GM20000 (cell line): ENCODE measurements around the gene BSPRY.
"Not testable (repeated sequence)": the region's sequence is repeated elsewhere in the genome, so short reads cannot be mapped to it uniquely, and the experiment has no call there.

Experiments
- DNase-seq: peaks from one replicate; pipeline ENCODE4 v3.0.0; 2012; ENCODE audit warnings: low spot score
- TF ChIP-seq, protein P1 (sequence below): IDR thresholded peaks from 2 replicates; pipeline ENCODE4 v1.5.1; 2012; ENCODE audit warnings: mild to moderate bottlenecking, control low read depth; ENCODE audit errors: extremely low read depth, missing control alignments

Gene BSPRY

GRCh38 chr9:113401027-113401792 is 51.9 kb downstream of the BSPRY start, which contains the start of gene ALAD:
Gene ALAD (minus strand): TSS chr9:113401284. CDS start chr9:113393559, 7,725 bp downstream.
- DNase-seq = peak; percentile 98
- TF ChIP-seq, protein P1, sequence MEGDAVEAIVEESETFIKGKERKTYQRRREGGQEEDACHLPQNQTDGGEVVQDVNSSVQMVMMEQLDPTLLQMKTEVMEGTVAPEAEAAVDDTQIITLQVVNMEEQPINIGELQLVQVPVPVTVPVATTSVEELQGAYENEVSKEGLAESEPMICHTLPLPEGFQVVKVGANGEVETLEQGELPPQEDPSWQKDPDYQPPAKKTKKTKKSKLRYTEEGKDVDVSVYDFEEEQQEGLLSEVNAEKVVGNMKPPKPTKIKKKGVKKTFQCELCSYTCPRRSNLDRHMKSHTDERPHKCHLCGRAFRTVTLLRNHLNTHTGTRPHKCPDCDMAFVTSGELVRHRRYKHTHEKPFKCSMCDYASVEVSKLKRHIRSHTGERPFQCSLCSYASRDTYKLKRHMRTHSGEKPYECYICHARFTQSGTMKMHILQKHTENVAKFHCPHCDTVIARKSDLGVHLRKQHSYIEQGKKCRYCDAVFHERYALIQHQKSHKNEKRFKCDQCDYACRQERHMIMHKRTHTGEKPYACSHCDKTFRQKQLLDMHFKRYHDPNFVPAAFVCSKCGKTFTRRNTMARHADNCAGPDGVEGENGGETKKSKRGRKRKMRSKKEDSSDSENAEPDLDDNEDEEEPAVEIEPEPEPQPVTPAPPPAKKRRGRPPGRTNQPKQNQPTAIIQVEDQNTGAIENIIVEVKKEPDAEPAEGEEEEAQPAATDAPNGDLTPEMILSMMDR = peak; percentile 87

DNA sequence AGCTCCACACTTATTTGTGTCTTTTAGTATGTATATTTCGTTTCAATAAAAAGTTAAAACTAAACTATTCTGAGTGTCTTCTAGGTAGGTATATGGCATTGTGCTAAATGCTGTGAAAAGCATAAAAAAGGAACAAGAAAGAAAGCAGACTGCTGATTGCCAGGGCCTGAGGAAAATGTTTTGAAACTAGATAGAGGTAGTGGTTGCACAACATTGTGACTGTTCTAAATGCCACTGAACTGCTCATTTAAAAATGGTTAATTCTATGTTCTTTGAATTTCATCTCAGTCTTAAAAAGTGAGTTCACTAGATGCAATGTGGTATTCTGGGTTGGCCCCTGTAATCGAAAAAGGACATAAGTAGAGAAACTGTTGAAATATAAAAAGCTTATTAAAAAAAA is 54.3 kb downstream of the BSPRY start:
- TF ChIP-seq, protein P1 = no peak
- DNase-seq = no peak

- not testable (repeated sequence) for DNase-seq
Observed at GRCh38 chr9:113406353-113406752, 57.0 kb downstream of the BSPRY start.

- TF ChIP-seq, protein P1 = peak; percentile 86
- peak; percentile 57 for DNase-seq
Observed at GRCh38 chr9:113406873-113407511, 57.7 kb downstream of the BSPRY start.

DNA sequence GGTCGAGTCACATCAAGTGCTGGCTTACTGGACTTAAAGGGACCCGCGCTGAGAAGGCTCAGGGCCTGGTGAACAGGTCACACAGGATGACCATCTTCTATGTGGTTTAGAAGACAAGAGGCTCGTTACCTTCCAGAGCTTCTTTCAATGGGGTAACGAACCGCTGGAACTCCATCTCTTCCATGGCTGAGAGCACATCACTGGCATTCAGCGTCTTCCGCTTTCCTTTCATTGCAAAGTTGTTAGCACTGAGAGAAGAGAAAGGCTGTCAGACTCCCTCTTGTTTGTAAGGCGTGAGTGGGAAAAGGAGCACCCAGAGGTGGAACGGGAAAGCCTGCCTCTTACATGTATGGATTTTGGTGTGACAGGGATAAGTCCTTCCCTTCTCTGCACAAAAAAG is 60.1 kb downstream of the BSPRY start:
- no peak for DNase-seq
- TF ChIP-seq, protein P1 = no peak

DNA sequence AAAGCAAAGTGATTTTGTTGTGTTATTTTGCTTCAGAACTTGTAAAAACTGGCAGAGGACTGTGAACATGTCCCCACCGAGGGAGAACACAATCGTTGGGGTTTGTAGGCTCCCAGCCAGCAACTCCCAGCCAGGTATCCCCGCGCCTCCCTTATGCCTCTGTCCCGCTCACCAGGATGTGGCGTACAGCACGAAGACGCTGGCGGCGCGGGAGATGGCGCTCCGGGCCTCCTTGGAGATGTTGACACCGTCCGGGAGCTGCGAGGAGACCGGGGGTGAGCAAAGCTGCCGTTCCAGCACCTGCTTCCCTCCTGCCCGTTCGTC is 60.5 kb downstream of the BSPRY start:
- TF ChIP-seq, protein P1 = no peak
- no peak for DNase-seq

DNA sequence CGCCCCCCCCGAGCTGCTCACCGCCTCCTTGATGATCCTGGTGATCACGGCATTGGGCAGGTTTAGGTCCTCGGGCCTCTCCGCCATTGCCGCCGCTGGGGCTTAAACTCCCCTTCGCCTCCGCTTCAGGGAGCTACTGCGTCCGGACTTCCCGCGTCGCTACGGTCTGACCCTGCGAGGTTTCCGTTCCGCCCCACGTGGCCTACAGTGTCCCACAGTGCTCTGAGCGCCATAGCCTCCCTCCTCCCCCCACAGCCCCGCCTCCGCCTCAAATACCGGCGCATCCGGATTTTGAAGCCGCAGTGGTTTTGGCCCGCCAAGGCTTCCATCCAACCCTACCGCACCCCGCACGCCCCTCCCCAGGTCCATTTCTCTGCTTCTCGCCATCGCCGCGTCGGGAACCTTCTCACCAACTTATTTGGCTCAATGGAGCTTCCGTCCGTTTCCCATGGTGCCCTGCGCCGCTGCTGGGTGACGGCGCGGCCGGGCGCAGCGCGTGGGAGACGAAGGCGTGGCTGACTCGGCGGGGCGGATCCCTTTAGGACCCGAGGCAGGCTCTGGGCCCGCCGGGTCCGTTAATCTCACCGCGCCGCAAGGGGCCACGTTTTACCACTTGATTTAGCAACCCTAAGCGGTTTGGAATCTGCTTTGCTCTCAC is 61.0 kb downstream of the BSPRY start, which contains the start of the genes C9orf43 and POLE3:
Gene C9orf43 (plus strand): TSS at position 541 of the 658 bp plus-strand sequence. CDS start 2,747 bp downstream, outside the sequence.
Gene POLE3 (minus strand): TSS at position 469 of the 658 bp plus-strand sequence. CDS start 382 bp downstream, at position 87.
- peak; percentile 89 for DNase-seq

More for the DNA sequence above, 61.0 kb downstream of the BSPRY start, which contains the start of the genes C9orf43 and POLE3:
- TF ChIP-seq, protein P1 = no peak
